ENCODE data around the gene ITGAD.
"Not testable (repeated sequence)": the region's sequence is repeated elsewhere in the genome, so short reads cannot be mapped to it uniquely, and the experiment has no call there.

ITGAD gene

DNA sequence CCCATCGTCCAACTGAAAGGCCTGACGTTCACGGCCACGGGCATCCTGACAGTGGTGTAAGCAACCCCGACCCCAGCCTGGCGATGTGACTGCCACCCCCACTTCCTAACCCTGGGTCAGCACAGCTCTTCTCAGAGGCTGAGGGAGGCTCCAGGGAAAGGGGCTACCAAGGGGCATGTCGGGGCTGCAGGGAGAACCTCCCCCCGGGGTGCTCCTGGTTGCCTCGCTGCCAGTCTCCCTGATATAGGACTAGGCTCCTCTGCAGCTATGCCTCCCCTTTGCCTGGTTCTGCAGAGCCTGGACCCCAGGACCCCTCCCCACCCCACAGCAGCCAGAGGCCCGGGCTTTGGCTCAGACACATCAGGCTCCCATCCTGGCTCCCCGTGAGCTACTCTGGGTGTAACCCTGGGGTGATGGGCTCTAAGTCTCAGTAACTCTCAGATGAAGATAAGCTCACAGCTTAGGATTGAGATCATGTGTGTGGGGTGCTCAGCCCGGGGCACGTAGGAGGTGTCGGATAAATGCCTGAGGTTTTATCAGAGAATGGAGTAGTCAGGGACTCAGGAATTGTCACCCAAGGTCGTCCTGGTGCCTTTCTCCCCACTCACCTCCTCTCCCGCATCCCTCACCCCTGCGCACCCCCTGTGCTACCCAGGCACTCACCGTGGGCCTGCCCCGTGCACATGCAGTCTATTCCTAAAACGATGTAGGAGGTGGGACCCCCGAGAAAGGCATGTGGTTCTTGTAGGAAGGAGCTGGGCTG is 10.6 kb downstream of the ITGAD start:
- DNase-seq (ENCODE audit: low read depth): no peak

DNA sequence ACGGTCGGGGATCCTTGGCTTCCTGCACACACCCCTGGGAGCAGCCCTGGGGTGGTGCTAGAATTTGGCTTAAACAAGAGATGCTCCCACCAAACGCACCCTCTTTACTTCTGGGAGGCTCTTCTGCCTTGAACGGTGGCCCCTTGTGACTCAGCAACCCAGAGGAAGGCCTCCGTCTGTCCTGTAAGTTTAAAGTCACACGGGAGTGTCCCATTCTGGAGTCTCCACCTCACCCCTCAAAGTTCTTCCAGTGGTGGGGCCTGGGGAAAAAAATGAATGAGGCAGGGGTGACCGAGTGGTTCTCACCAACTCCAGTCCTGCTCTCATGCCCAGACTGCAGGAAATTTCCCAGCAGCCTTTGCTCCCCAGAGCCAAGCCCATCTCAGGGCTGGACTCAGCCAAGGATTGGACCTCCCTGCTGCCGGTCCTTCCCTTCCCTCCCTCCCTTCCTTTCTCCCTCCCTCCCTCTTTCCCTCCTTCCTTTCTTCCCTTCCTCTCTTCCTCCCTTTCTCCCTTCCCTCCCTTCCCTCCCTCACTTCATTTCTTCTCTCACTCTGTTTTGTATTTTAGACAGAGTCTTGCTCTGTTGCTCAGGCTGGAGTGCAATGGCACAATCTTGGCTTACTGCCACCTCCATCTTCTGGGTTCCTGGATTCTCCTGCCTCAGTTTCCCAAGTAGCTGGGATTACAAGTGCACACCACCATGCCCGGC is 11.4 kb downstream of the ITGAD start:
- DNase-seq (ENCODE audit: low read depth): no peak

DNA sequence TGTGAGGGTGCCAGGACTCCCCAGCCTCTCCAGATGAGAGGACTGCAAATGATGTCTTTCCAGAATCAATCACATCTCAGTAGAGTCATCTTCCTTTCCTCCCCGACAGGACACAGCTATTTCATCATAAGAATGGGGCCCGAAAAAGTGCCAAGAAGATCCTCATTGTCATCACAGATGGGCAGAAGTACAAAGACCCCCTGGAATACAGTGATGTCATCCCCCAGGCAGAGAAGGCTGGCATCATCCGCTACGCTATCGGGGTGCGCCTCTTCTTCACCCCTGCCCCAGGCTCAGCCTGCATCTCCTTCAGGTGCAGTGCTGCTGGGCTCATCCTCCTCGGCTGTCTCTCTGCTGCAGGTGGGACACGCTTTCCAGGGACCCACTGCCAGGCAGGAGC is 14.3 kb downstream of the ITGAD start:
- DNase-seq (ENCODE audit: low read depth): no peak

DNA sequence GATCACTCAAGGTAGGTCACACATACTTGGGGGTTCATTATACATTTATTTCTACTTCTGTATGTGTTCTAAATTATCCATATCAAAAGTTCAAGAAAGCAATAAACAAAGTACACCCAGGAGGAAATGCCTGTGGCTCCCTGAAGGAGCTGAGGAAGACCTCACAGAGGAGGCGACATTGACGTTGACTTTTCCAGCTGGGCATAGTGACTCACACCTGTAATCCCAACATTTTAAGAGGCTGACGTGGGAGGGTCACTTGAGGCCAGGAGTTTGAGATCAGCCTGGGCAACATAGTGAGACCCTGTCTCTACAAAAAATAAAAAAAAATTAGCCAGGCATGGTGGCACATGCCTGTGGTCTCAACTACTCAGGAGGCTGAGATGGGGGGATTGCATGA is 16.3 kb downstream of the ITGAD start:
- no peak for DNase-seq (ENCODE audit: low read depth)

DNA sequence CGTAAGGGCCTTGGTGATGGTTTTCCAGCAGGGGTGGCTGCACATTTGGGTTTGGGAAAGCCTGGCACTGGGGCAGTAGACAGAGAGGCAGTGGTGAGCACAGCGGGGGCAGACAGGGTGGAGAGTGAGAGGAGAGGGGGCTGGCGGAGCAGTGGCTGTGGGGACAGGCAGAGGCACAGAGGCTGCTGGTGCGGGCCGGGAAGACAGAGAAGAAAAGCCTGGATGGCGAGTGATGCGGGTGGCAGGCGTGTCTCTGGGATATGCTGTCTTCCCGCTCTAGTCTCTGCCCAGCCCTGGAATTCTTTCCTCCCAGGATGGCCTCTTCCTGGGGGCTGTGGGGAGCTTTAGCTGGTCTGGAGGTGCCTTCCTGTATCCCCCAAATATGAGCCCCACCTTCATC is 16.9 kb downstream of the ITGAD start:
- DNase-seq (ENCODE audit: low read depth): no peak

DNA sequence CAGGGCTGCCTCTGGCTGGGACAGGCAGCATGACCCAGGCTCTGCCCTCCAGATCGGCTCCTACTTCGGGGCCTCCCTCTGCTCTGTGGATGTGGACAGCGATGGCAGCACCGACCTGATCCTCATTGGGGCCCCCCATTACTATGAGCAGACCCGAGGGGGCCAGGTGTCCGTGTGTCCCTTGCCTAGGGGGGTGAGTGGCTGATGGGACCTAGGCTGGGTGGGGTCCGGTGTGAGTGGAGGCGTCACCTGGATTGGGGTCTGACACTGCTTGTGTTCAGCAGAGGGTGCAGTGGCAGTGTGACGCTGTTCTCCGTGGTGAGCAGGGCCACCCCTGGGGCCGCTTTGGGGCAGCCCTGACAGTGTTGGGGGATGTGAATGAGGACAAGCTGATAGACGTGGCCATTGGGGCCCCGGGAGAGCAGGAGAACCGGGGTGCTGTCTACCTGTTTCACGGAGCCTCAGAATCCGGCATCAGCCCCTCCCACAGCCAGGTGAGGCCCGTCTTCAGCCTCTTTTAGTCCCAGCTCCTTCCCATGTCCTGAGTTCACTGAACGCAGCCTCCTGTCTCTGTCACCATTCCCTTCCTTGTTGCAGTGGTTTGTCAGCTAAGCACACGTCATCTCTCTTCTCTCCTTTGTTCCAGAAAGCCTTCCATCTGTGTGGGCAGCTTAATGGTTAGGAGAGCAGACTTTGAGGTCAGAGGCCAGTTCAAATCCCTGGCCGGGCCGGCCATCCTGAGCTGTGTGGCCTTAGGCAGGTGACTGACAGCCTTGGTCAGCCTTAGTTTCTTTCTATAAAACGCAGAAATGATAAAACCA is 18.1 kb downstream of the ITGAD start:
- no peak for DNase-seq (ENCODE audit: low read depth)

DNA sequence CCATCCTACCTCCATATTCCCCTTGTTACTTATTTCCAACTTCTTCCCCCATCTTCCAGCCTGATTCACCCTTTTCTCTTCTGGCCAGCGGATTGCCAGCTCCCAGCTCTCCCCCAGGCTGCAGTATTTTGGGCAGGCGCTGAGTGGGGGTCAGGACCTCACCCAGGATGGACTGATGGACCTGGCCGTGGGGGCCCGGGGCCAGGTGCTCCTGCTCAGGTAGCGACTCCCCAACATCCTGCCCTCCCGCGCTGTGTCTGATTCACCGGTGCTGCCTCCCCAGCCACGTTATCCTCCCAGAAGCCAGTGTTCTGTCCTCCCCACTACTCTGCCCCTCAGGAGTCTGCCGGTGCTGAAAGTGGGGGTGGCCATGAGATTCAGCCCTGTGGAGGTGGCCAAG is 19.6 kb downstream of the ITGAD start:
- DNase-seq (ENCODE audit: low read depth): no peak

DNA sequence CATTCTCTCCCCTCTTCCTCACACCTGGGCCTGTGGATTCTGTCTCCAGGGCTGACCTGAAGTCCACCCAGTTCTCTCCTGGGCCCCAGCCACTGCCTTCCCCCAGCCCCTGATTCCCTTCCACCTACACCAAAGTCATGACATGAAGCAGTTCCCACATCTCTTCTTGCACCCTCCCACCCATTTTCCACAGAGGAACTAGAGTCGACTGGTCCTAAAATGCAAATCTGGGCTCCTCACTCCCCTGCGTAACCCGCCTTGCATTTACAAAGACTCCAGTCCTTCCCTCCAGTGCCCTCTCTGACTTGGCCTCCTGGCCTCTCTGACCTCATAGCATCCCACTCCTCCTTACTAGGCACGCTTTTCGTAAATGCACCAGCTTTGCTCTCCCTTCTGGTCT is 20.2 kb downstream of the ITGAD start:
- DNase-seq (ENCODE audit: low read depth): no peak

DNA sequence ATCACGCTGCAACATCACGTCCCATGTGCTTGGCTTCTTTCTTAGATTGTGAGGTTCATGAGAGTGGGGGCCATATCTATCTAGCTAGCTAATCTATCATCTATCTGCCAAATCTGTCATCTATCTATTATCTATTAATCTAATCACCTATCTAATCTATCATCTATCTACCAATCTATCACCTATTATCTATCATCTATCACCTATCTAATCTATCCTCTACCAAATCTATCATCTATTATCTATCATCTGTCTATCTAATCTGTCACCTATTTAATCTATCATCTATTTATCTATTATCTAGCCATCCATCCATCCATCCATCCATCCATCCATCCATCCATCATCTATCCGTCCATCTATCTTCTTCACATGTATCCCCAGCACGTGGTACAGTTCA is 20.8 kb downstream of the ITGAD start:
- no peak for DNase-seq (ENCODE audit: low read depth)

DNA sequence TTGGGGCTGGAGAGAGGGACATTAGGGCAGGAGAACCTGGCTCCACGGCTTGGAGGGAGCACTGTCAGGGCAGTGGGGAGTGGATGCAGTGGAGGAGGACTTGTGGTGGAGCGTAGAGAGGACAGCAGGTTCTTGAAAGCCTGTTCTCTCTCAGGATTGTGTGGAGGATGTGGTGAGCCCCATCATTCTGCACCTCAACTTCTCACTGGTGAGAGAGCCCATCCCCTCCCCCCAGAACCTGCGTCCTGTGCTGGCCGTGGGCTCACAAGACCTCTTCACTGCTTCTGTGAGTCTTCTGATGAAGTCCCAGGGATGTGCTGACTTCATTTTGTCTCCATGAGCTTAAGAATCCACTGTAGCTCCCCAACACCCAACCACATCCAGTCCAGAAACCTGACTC is 21.6 kb downstream of the ITGAD start:
- DNase-seq (ENCODE audit: low read depth): no peak

DNA sequence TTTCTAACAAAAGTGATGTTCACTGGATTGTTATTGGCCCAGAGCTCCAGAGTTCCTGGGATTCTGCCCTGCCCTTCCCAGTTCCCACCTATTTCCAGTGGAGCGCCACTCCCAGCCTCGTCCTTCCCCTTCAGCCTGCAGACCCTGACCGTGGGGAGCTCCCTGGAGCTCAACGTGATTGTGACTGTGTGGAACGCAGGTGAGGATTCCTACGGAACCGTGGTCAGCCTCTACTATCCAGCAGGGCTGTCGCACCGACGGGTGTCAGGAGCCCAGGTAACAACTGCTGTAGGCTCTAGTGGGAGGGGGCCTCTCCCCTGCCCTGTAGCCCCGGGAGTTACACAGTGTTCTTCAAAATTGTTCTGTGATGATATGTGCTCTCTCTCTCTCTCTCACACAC is 23.2 kb downstream of the ITGAD start:
- DNase-seq (ENCODE audit: low read depth): no peak

DNA sequence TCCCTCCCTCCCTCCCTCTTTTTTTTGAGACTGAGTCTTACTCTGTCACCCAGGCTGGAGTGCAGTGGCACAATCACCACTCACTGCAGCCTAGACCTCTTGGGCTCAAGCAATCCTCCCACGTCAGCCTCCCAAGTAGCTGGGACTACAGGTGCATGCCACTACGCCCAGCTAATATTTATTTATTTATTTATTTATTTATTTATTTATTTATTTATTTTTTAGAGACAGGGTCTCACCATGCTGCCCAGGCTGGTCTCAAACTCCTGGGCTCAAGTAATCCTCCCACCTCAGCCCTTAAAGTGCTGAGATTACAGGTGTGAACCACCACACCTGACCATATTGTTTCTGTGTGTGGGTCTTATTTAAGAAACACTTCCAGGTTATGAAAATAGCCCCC is 23.9 kb downstream of the ITGAD start:
- DNase-seq (ENCODE audit: low read depth): not testable (repeated sequence)

DNA sequence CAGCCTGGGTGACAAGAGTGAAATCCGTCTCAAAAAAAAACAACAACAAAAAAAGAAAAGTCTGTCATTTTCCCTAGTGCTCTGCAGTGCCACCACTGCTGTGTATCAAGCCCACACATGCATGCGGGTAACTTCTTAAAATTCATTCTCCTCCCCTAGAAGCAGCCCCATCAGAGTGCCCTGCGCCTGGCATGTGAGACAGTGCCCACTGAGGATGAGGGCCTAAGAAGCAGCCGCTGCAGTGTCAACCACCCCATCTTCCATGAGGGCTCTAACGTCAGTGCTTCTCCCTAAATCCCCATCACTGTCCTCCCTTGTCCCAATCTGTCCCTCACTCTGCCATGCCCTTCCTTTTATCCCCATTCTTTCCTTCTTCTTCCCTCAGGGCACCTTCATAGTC is 24.8 kb downstream of the ITGAD start:
- DNase-seq (ENCODE audit: low read depth): no peak

DNA sequence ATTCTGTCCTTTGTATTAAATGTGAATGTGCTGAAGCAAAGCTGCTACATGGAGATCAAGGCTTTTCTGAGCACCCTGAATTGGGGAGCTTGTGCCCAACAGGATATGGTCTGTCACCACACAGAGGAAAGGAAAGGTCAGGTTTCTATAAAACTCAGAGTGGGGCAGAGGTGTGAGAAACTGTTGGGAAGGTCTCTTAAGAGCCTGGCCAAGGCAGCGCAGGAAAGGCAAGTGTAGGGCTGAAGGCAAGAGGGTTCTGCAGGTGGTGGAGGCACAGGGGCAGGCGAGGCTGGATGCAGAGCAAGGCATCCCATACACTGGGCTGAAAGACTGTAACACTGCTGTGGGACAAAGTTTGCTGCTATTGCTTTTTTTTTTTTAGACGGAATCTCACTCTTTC is 26.9 kb downstream of the ITGAD start:
- DNase-seq (ENCODE audit: low read depth): no peak

DNA sequence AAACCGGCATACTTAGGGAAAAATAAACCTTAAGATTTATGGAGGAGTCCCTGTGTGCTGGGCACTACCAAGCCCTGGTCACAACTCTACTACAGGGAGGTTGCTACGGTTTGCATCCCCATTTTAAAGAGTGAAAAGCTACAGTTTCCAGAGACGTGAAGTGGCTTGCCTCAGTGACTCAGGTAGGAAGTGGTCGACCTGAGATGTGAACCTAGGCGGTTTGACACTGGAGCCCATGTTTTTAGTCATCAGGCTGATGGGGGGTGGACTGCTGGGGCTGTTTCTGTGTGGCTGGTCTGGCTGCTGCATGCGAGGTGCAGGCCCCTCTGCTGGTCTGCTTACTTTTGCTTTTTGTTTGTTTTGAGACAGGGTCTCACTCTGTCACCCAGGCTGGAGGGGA is 28.5 kb downstream of the ITGAD start:
- peak; percentile 36 for DNase-seq (ENCODE audit: low read depth)

DNA sequence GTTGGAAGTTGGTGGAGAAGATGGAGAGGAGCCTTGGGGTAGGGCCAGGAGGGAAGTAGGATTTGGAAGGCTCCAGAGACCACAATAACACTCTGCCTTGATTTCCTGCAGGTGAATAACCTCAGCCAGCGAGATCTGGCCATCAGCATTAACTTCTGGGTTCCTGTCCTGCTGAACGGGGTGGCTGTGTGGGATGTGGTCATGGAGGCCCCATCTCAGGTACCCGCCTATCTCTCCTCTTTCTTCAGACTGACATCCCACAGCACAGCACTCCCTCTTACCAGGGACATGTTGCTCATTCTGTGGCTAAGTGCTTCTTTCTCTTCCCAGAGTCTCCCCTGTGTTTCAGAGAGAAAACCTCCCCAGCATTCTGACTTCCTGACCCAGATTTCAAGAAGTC is 30.1 kb downstream of the ITGAD start:
- no peak for DNase-seq (ENCODE audit: low read depth)

DNA sequence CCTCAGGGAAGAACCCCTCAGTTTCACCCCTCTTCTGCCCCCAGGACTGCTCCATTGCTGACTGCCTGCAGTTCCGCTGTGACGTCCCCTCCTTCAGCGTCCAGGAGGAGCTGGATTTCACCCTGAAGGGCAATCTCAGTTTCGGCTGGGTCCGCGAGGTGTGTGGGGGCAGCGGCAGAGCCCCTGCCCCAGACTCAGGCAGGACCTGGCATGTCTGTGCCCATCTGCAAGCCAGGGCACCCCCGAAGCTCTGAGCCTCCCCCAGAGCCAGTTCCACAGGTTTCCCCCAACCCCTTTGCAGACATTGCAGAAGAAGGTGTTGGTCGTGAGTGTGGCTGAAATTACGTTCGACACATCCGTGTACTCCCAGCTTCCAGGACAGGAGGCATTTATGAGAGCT is 30.7 kb downstream of the ITGAD start:
- no peak for DNase-seq (ENCODE audit: low read depth)

DNA sequence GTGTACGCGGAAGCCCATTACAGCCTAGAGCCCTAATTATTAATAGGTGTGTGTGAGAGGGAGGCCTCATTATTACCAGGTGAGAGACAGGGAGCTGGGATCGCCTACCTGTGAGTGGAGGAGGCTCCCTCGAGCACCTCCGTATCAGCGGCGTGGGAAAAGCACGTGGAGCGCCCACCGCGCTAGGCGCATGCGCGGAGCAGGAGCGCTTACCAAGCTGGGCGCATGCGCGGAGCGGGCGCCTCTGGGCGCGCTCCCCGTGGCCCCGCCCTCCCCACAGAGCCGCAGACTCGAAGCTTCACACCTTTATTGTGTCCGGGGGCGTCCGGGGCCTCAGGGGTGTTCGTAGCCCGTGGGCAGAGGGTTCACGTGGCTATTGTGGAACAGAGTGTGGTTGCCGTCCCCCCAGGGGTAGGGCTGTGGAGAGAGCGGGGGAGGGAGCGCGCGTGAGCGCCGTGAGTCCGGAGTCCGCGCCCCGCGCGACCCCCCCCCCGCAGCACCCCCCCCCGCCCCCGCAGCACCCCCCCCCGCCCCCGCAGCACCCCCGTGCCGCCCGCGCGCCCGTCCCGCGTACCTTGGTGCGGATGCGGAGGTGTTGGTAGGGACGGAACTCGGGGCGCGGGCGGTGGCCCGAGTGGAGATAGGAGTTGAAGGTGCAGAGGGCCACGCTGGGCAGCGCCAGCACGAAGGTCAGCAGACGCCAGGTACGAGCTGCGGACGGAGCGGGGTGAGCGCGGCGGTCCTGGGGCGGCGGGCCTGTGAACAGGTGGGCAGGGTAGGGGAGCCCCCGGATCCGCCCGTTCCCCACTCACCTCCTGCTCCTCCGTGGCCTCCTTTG is 34.5 kb downstream of the ITGAD start:
- DNase-seq (ENCODE audit: low read depth): peak; percentile 53

DNA sequence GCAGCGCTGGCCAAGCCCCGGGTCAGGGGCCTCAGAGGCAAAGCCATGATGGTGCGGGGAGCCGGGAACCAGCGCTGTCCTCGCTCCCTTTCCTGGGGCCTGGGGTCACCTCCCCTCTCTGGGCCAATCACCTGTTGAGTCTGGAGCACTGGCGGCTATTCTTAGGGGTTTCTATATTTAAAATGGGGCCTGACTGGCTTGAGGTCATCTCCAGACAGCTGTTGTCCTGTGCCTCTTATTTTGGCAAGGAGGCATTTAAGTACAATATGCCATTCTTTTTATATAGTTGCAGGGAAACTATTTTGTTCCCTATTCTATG is 35.1 kb downstream of the ITGAD start, which contains the start of gene COX6A2:
Gene COX6A2 (minus strand): TSS at position 82 of the 319 bp plus-strand sequence. CDS start 35 bp downstream, at position 47.
- DNase-seq (ENCODE audit: low read depth): no peak

DNA sequence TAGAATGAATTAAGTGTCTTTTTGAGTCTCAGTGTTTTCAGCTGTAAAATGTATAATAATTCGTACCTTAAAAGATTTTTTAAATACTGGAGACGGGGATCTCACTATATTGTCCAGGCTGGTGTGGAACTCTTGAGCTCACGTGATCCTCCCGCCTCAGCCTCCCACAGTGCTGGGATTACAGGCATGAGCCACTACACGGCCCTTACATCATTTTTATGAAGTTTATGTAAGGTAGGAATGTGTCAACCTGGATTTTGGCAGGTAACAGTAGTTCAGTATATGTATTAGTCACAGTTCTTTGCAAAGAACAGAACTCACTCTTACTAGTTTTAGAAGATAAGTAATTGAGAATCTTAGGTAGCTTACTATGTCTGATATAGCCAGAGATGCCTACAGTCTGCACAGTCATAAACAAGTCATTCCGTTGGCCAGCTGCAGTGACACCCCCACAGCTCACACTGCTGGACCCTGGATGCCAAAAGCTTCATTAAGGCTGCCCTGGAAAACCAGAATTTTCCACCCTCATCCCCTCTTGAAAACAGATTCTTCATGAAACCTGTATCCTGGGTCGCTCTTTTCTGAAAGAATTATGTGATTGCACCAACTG is 35.6 kb downstream of the ITGAD start:
- DNase-seq (ENCODE audit: low read depth): no peak

DNA sequence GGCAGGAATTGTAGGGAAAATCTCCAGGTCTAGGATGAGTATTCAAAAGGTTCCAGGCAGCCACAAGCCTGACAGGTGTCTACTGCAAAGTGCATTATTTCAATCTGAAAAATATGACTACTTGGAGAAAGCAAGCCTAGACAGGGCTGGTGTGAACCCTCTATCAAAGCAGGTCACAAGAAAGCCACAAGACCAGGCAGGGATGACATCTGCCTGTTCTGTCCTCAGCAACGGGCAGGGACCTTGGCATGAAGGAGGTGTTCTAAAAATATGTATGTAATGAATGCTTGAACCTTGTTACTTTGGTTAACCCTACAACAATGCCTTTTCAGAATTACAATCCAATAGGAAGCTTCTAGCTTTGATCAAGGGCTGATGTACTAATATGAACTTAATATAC is 36.2 kb downstream of the ITGAD start:
- no peak for DNase-seq (ENCODE audit: low read depth)

DNA sequence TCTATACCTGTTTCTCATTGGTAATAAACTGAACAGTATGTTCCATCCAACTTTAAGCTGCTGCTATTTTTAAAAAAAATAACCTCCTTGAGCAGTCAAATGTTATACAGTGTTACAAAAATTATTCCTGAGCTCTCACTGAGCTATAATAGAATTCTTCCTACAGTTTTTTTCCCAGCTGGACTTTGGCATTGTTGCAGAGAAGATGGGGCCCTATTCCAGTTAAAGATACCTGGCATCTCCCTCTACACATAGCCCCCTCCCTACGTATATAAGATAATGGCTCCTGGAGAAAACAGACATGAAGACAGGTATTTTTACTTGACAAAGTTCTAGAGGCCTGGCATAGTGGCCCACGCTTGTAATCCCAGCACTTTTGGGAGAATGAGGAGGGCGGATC is 36.7 kb downstream of the ITGAD start:
- DNase-seq (ENCODE audit: low read depth): no peak
